Fibroblast of skin of scalp (primary cell): Measurements from ENCODE around the gene SUGCT.
A peak's percentile ranks its signal among the peaks of the same experiment; 100 is the strongest.

Experiments
- DNase-seq: peaks from one replicate; pipeline ENCODE4 v3.0.0-alpha.2; 2013

Gene SUGCT

DNA sequence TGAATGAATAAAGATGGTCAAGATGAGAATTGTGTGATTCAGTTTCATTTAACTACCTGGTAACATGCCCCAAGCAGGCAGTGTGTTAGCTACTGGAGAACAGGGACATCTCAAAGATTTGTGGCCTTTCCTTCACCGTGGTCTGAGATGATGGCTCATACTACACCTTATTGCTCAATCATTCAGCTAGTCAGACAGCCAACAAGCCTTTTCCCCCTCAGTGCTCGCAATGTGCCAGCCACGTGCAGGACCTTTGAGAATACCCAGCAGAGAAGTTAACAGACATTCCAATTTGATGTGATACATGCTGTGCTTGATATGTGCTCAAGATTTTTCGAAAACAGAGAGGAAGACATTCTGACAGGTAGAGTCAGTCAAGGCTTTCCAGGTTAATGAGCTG is 562.8 kb downstream of the SUGCT start:
- no peak for DNase-seq

DNA sequence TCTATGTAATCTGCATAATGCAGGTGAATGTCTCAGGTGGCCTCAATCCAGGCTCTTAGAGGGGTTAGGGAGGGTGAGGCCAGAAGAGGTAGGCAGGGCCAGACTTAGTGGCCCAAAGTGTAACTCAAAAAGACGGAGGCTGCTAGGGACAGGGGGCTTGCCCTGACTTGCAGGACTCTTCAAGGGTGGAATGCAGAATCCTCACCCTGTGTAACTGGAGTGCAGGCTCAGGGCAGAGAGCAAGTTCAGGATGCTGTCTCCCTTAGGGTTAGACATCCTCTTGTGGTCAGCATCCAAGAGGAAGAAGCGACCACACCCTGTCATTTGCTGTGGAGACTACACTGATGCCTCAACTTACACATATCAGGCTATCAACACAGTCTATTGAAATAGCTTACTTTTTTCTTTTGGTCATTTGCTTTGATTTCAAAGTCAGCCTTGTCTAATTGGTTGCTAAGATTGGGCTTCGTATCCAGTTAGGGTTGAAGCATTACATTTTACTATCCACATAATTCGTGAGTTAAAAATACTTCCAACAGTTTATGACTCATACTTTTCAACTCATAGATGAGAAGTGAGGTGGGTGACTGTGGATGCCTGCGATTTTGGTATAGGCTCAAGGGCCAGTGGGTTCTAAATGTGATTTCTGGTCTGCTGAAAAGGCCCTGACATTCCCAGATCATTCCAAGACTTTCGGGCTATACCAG is 563.6 kb downstream of the SUGCT start:
- DNase-seq: no peak

DNA sequence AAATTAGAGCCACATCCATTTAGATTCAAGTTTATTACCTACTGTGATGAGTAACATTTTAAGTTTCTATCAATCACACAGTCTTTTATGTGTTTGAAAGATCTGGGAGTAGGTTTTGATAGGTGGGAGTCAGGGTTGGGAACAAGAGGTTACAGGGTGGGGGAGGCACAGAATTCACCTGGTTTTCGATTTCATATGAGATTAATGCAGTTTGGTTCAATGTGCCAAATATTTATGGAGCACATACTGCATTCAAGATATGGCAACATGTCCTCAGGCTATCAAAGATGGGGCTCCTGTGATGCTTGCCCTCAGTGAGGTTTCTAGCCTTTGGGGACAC is 564.1 kb downstream of the SUGCT start:
- no peak for DNase-seq

DNA sequence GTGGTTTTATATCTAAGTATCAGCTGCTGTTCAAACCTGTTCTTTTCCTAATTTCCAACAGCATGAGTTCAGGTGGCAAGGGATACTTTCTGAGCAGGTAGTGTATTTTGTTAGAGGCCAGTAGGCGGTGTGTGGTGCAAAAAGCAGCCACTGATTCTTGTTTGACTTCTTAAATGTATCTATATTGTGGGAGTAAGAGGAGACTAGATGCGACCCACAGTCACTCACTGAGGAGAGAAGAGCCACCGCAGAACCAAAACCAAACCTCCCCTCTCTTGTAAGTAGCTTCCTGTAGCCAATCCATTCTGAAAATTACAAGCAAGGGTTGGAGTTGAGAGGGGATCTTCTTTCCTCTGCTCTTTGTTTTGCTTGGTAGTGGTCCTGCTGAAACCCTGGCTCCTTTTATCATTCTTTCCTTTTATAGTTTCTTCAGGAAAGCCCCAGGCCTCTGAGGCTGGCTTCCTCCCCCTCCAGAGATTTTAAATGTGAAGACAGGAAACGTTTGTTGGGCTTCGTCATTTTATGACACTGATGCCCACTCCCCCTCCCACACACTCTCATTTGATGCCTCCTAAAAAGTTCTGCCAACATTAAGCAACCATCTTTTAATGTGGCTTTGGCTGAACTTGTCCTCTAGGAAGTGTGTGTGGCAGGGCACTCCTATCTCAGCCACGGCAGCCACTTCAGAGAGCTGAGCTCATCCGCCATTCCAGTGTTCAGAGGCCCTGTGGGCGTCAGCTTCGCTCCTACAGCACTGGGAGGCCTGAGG is 566.0 kb downstream of the SUGCT start:
- DNase-seq: no peak

DNA sequence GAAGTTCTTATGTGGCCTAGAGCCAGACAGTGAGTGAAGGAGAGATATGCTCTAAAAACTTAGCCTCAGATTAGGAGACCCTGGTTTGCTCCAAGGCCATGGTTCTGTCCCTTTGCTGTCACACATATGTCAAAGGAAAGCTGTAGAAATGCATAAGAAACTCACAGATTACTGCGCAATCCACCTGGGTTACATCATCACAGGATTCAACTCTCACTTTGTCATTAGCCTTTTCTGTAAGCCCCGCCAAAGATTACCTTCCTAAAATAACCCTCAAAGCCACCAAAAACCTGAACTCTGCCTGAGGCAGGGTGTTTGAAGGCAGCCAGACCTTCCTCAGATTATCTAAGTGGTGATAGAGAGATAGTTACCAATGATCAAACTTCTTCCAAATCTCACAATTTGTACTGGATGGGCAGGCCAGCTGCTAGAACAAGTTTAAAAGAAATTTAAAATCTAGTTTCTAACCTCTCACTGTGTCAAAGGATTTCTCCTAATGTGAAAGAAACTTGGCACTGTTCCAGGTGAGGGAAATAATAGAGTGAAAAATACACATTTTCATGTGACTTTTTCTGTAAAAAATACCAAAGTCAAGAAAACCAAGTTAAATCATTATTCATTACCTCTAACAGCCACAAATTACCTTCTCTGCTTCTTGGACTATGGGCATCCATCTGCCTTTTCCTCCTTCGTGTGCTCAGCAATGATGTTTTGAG is 567.2 kb downstream of the SUGCT start:
- no peak for DNase-seq

DNA sequence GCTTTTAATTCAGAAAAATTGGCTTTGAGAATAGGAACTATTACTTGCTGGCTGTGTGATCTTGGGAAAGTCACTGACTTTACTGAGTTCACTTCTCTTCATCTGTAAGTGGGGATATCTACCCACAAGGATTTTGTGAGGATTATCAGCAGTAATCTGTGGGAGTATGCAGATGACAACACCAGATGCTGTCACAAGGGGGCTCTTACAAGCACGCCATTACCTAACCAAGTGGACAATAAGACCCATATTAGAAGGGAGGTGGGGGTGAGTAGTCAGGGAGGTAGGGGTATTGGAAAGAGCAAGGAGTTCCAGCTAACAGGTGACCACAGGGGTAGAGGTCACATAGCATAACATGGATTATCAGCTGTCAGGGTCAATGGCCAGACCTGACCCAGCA is 569.4 kb downstream of the SUGCT start:
- DNase-seq: no peak

DNA sequence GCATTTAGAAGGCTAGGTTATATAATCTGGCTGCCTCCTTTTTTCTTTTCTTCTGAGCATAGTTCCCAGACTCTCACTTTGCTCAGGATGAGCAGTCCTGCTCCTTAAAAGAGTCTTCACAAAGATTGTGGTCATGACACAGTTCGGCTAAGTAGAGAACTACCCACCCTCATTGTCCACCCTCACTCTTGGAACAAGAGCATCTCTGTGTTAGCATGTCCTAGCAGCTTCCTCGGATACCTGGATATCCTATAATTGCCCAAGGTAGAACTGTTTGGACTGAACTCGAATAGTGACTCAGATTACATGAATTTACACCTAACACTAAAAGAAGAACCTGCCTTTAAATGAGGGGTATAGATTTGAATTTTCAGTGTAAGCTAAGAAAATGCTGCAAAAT is 572.0 kb downstream of the SUGCT start:
- no peak for DNase-seq

DNA sequence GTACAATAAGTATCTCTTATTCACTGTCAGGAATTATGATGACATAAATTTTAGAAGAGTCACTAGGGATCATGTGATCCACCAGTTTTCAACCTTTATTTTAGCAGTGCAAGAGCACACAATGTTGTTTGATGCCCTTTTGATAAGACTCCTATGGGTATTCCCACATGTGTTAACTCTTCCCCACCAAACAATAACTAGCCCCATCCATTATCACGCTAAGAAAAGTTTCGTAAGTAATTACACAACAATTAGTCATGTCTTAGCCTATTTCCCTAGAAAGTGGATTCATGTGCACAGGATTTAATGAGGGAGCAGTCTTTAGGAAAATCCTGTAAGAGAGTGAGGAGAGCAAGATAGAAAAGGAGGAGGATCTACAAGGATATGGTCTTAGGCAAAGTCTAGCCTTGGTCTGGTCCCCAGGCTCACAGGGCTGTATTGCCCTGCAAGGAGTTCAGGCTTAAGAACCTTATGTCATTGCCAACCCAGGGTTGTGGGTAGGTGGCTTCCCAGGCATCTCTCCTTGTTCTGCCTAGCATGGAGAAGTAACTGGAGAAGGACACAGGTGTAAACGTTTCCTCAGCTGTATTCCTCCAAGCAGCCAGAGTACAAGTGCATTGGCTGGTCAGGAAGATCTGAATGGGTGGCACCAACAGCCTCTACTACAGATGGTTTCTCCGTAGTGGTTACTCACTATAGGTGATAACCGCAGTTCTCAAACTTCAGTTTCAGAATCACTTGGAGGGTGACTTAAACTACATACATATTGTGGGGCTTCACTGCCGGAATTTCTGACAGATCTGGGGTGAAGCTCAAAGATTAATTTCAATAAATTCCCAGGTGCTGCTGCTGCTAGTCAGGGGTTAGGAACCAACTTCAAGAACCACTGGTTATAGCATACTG is 574.5 kb downstream of the SUGCT start:
- no peak for DNase-seq

DNA sequence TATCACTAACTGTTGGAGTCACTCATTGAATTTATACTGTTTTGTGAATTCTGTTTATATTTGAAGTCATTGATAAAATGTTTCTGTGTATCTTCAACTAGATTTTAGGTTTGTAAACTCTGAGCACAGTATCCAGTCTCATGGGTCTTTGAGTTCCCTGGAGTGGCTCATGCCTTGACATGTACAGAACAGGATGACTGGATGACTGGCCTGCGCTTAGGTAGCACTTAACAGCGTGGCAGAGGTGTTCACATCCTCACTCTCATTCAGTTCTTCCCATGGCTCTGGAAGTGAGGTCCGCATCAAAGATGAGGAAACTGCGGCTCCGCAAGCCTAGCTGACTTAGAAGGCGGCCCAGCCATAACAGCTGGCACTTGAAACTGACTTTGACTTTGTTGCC is 576.9 kb downstream of the SUGCT start:
- DNase-seq: no peak

DNA sequence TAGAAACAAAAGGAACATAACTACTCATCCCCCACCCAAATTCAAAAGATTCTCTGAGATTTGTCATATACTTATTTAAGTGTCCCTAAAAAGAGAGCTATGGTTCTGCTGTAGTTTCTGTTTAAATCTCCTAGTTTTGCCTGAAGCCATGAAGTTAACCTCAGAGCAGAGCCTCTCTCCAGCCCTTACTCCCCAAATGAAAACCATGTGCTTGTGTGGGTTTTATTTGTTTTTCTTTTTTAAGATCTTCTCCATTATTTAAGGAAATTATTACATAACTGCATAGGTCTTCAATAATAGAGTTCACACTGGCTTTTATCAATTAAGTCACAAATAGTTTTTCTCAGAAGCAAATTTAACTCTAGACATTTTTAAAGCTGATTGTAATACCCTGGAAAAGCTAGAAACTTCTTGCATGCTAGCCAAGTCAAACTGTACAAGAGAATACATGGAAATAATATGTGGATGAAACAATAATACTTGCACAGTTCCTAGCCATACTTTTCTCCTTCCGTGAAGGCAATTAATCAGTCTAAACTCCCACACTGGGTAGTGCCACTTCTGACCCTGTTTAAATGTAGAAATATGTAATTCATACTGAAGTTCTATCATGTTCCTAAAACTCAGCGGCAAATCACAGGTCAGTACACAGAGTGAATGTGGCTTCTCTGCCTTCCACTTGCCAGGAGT is 579.7 kb downstream of the SUGCT start:
- DNase-seq: peak; percentile 72

DNA sequence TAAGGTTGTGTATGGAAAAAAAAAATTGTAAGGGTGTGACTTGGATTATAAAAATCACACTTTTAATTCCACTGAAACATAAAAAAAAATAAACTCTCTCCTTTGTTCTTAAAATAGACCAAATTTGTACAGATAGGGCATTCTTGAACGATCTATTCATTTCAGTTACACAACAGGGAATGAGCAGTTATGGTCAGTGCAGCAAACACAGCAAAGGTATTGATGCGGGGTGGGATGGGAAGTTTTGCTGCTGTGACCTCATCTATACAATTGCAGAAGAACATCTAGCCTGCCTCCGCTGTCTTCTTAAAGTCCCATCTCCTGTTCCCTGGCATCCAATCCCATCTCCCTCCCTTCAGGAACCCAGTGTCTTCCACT is 580.2 kb downstream of the SUGCT start:
- DNase-seq: no peak

DNA sequence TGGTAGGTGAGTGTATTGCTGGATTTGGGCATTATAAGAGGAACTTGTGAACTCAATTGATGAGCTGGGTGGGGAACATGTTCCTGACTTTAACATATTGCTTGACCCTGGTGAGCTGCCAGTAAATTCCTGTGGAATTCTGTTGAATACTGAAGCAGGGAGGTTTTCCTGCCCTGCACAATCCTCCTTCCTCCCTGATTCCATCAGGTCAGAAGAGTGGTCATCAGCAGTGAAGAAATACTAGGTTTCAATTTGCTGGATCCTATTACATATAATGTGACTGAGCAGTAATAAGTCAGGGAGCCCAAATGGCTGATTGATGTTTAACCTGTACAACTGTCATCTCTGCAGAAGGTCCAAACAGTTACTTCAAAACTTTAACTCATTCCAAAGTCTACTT is 581.2 kb downstream of the SUGCT start:
- peak; percentile 53 for DNase-seq

DNA sequence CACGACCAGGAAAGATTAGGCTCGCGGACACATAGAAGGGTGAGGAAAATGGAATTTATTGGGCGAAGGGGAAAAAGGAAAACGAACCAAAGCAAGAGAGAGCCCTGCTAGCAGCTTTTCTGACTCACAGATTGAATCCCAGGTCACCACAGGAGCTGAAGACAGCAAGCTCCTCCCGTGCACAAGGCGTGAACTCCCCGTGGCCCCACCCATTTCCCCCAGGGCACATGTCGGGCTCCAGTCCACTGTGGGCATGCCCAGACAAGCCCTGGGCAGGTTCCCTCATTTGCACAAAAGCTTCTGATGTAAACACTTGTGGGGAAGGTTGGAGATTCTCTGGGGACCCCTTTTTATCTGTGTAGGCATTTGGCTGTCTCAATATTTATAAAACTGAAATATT is 582.4 kb downstream of the SUGCT start:
- DNase-seq: peak; percentile 83

DNA sequence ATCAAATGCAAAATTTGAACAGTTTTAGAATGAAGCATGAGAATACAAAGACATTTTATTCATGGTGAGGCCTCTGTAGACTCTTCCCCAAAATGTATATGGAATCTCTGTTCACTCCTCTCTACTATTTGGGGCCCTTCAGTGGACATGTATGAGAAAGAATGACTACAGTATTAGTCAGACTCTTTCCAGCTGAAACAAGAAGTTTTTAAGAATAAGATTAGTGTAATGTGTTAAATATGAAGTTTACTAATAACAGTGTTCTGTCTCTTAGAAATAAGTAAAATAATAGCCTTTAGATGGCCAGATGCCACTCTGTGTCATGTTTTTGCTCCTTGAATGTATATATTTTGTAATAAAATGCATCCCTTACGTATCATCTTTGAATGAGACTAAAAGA is 585.6 kb downstream of the SUGCT start:
- DNase-seq: peak; percentile 67

DNA sequence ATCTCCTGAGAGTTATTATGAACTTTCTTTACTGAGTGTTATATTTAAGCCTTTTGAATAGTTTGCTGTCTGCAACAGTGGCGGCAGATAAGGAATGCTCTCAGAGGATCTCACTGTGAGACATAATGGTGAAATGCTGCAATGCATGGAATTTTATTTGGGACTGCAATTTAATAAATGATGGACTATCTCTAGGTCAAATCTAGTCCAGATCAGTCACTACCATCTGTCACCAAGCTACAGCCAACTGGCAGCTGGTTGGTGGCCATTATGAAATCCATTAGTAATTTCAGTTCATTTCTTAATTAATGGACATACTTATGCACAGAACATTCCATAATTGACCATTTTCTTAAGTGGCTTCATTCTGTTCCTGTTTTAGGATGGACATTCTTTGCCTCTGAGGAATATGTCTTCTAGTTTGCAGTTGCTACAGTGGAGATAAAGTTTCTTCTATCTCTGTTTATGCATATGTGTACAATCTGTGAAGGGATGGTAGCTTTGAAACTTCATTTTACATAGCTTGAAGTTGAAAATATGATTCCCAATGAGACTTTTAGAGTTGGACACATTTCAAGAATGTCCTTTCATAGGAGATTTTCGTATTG is 586.6 kb downstream of the SUGCT start:
- peak; percentile 78 for DNase-seq

DNA sequence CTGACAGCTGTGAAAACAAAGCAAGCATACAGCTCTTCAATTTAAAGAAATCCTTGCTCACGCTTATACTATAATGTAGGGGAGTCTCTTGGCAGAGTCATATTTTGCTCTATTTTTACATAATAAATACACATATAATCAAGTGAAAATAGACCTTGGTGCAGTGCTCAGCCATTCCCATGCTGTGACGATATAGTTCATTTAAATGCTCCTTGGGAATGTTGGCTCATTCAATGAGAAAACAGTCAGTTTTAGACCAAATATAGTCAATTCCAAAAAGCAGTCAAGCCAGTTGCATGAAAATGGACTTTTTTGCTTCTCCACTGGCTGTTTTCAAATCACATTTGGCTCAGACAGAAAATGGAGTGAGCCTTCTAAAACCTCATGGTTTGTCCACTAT is 587.4 kb downstream of the SUGCT start:
- peak; percentile 51 for DNase-seq

DNA sequence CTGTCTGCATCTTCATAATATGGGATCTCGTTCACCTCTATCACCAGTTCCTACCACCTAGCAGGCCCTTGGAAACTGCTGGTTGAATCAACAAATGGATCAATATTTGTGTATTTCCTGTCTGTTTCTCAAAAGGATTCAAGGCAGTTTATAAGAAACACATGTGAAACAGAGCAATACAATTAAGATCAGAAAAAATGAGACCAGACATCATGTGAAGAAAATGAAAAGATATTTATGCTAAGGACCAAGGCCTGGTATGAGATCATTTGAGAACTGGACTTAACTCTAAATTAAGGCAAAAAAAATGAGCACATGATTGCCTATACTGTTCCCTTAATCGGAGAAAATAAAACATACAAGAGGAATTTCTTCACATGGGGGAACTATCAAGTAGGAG is 589.0 kb downstream of the SUGCT start:
- DNase-seq: no peak

DNA sequence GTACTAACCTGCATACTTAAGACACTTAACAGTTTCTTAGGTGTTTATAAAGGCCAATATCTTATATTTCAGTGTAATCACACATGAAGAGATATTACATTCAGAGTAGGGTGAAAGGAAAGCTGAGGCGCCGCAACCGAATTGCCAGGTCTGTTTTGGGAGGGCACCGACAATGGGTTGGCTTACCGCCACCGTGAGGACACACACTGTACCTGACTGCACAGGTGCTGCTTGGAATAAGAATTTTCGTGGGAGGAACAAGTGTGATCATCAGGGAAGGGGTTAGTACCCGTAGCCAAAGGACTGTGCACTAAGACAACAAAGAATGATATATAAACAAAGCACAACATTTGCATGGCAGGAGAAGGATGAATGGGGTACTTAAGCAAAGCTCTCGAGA is 591.8 kb downstream of the SUGCT start:
- no peak for DNase-seq

DNA sequence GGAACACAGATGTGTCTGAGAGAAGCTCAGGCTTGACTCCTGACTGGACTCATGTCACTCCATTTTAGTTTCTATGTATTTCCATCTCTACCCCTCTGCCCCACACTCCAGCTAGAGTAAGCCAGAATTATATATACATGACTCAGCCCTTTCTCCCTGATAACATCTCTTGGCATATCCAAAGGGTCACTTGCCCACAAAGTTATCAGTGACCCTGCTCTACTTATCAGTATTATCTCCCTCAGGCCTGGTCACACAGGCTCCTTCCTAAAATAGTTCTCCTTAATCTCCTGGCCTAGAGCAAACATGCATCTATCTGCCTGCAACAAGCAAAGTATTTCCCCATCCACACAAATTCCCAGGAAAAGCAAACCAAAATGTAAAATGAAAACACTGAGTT is 598.3 kb downstream of the SUGCT start:
- no peak for DNase-seq

DNA sequence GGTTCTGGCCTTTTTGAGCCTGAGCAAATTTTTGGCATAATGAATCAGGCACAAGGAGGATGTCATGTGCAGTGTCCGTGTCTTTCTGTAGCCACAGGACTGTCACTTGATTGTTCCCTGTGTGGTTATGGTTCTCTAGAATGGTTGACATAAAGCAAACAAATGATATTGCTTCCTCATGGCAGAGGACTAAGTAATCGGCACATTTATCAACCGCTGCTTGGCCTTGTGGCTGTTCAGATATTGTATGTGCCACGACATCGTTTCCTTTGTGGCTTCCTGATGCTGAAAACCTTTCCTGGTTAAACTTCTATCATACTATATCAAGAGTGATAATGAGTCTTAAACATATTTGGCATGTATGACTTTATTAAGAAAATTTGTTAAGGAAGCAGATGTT is 598.8 kb downstream of the SUGCT start:
- DNase-seq: no peak

DNA sequence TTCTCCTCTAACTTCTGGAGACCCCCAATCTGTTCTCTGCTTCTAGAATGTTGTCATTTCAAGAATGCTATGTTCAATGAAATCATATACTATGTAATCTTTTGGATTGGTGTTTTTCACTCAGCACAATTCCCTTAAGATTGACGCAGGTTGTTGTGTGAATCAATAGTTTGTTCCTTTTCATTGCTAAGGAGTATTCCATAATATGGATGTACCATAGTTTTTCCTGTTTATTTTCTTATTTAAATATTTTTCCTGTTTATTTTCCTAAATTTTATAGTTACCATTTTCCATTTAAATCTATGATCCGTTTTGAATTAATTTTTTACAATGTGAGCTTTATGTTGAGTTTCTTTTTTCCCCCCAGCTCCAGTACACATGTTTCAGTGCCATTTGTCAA is 604.5 kb downstream of the SUGCT start:
- DNase-seq: no peak

DNA sequence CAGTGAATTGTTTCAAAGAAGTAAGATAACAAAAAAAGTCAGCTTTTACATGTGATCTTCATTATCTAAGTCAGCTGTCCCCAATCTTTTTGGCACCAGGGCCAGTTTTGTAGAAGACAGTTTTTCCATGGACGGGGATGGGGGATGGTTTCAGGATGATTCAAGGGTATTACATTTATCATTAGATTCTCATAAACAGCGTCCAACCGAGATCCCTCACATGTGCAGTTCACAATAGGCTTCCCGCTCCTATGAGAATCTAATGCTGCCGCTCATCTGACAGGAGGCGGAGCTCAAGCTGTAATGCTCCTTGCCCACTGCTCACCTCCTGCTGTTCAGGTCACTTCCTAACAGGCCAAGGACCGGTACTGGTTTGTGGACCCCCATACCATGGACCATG is 607.5 kb downstream of the SUGCT start:
- no peak for DNase-seq
